ENCODE measurements around the gene ZNF142.

DNA sequence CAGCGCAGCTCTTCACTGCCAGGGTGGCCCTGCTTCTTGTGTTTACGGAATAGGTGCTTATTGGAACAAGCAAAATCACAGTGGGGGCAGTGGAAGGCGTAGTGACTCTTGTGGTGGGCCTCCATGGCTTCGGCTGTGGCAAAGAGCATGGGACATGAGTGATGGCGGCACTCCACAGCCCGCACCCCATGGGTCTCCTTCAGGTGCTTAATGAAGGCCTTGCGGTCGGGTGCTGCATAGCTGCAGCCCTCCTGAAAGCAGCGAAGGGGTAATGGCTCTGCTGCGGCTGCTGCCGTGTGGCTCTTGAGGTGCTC lies 10.7 kb downstream of the ZNF142 start:
- TF ChIP-seq CTCF (IDR thresholded peaks at IDR 0.05 in 2 of 3, conservative IDR thresholded peaks at IDR 0.05 in 1 of 3; ENCODE audit: insufficient read depth in 2 of 3, low read depth in 1 of 3, low read length in 3 of 3) (no peak), RFX5 (IDR thresholded peaks at IDR 0.05; ENCODE audit: low read depth, low read length) (no peak), TBP (optimal IDR thresholded peaks at IDR 0.05; ENCODE audit: low read depth, low read length) (no peak), ZNF12 (CRISPR knock-in tag; IDR thresholded peaks at IDR 0.05) (no peak), ELF2 (CRISPR knock-in tag; IDR thresholded peaks at IDR 0.05) (no peak), SP2 (IDR thresholded peaks at IDR 0.05; ENCODE audit: extremely low read depth, low read depth, low read length, poor library complexity, severe bottlenecking) (no peak), NFYB (IDR thresholded peaks at IDR 0.05; ENCODE audit: extremely low read depth, insufficient read length) (no peak)

Data from K562 (cell line).